Kidney (tissue), 14 donors: ENCODE results near the gene CLASP1. TPM values are rescaled to one million over a fixed set of nuclear protein-coding genes. Genes with fewer than 3 reads are reported as not detected.

Source experiments
- DNase-seq, 5 donors: peaks; one replicate each; pipeline ENCODE4 v3.0.0-alpha.2; 2013 to 2020
- FAIRE-seq: peaks from 2 replicates; lab custom pipeline; 2012; peaks lifted over from hg19 to GRCh38; lab: Jason Lieb, UNC
- H3K27ac ChIP-seq, 2 donors: one replicate each; pipeline ENCODE4 v1.7.0; 2013; ENCODE audit warnings: low read depth in 2 of 2, low read length in 2 of 2, inconsistent platforms in 1 of 2
- H3K27me3 ChIP-seq: one replicate; pipeline ENCODE4 v1.7.1; 2013; ENCODE audit warnings: low read length, inconsistent platforms; ENCODE audit not compliant: control insufficient read depth, insufficient read depth
- H3K36me3 ChIP-seq, 3 donors: one replicate each; pipeline versions ENCODE4 v1.7.0 to v1.7.1; 2013; ENCODE audit warnings: low read length in 3 of 3, control low read depth in 1 of 3, inconsistent platforms in 1 of 3; ENCODE audit not compliant: insufficient read depth in 3 of 3, control insufficient read depth in 2 of 3
- H3K4me1 ChIP-seq, 3 donors: one replicate each; pipeline versions ENCODE4 v1.7.0 to v1.7.1; 2013; ENCODE audit warnings: low read length in 3 of 3, inconsistent platforms in 1 of 3, low read depth in 1 of 3; ENCODE audit not compliant: control insufficient read depth in 2 of 3, insufficient read depth in 2 of 3
- H3K4me3 ChIP-seq, 3 donors: one replicate each; pipeline versions ENCODE4 v1.7.0 to v1.8.1; 2013; ENCODE audit warnings: low read length in 3 of 3, control low read depth in 1 of 3, inconsistent platforms in 1 of 3
- H3K9ac ChIP-seq, 3 donors: one replicate each; pipeline versions ENCODE4 v1.7.0 to v1.7.1; 2013; ENCODE audit warnings: low read length in 3 of 3, control low read depth in 1 of 3, inconsistent platforms in 1 of 3
- H3K9me3 ChIP-seq, 3 donors: one replicate each; pipeline versions ENCODE4 v1.7.0 to v1.7.1; 2013; ENCODE audit warnings: low read length in 3 of 3, control low read depth in 1 of 3, inconsistent platforms in 1 of 3; ENCODE audit not compliant: control insufficient read depth in 2 of 3, insufficient read depth in 1 of 3
- CTCF ChIP-seq: IDR thresholded peaks from 3 replicates; pipeline ENCODE4 v1.5.1; 2012; ENCODE audit warnings: mild to moderate bottlenecking, moderate library complexity, borderline replicate concordance; ENCODE audit not compliant: insufficient read depth; ENCODE audit errors: extremely low read depth
- intact Hi-C: fragments of 100-400 bp; cut with DNase I; formaldehyde crosslinking; loops from one replicate; pipeline ENCODE4 v1.11.1; 2022
- polyA plus RNA-seq: library from polyadenylated mRNA; stranded (reverse); fragments of 350-450 nt; fragmentation: Illumina TruSeq; extraction: RNeasy Lipid Tissue Mini Kit (QIAGEN cat#74804); gene quantifications from one replicate; pipeline ENCODE4 v1.2.3, GENCODE V29; 2014; ENCODE audit warnings: low read depth, low replicate concordance; ENCODE audit not compliant: insufficient read depth
- total RNA-seq: library from RNA; stranded (reverse); fragmentation: NEBNext Ultra II Directional; extraction: Animal tissue kit (Norgen Biotek cat#: 25700); gene quantifications from one replicate; pipeline ENCODE4 v1.2.1, GENCODE V29; 2021
- donor health status: control.
- donor health status: control.
- donor health status: control.
- donor health status: control.
- donor health status: control.
- donor health status: DM: yes; HTN: yes; CAD: no.
- donor health status: Normal renal cell carcinoma (clear cell type).

Gene CLASP1
- total and polyA plus RNA-seq, 2 donors from 2014 or later: 6.8 to 71.5 TPM

DNA sequence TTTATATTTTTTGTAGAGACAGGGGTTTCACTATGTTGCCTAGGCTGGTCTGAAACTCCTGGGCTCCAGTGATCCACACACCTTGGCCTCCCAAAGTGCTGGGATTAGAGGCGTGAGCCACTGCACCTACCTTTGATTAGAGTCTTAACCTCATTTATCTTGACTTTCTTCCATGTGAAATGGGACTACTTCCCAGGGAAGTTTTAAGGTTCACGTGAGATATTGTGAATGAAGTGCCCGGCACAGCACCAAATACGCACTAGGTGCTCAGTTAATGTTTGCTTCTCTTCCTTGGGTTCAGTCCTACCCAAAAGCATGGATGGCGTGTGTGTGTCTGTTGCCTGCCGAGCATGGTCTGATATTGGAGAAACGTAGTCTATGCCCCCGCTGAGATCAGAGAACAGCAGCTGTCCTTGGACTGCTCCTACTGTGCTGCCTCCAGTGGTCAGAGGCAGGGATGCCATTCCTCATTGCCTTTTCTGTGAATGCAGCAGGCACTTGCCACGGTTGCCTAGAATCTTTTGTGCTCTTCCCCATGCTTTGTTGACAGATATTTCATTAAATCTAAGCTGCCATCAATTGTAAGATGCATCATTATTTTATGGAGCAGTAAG, 351.9 kb downstream of the CLASP1 start:
- H3K4me1 ChIP-seq: no peaks in the 10 kb centered on the region
- FAIRE-seq (no peak), DNase-seq (peak in 3 of 5 donors; percentile 30 to 60 (median 56))
- H3K9ac ChIP-seq: no peak overlapping the region
- H3K9me3 ChIP-seq: no peaks in the 10 kb centered on the region
- TF ChIP-seq CTCF: peak; percentile 59
- H3K4me3 ChIP-seq: no peak overlapping the region
- H3K36me3 ChIP-seq: no peaks in the 10 kb centered on the region
- intact Hi-C loops: no loop called here
- H3K27me3 ChIP-seq: no peaks in the 10 kb centered on the region
- H3K27ac ChIP-seq: no peak overlapping the region

GRCh38 chr2:121295911-121296650, 353.2 kb downstream of the CLASP1 start:
- intact Hi-C loops: no loop called here
- Histone ChIP-seq H3K4me3 (no peak overlapping the region), H3K9me3 (no peaks in the 10 kb centered on the region), H3K27me3 (no peaks in the 10 kb centered on the region), H3K36me3 (no peaks in the 10 kb centered on the region), H3K9ac (no peak overlapping the region), H3K27ac (no peak overlapping the region), H3K4me1 (no peaks in the 10 kb centered on the region)
- TF ChIP-seq CTCF: no peak
- DNase-seq: no peak
- FAIRE-seq: no peak

DNA sequence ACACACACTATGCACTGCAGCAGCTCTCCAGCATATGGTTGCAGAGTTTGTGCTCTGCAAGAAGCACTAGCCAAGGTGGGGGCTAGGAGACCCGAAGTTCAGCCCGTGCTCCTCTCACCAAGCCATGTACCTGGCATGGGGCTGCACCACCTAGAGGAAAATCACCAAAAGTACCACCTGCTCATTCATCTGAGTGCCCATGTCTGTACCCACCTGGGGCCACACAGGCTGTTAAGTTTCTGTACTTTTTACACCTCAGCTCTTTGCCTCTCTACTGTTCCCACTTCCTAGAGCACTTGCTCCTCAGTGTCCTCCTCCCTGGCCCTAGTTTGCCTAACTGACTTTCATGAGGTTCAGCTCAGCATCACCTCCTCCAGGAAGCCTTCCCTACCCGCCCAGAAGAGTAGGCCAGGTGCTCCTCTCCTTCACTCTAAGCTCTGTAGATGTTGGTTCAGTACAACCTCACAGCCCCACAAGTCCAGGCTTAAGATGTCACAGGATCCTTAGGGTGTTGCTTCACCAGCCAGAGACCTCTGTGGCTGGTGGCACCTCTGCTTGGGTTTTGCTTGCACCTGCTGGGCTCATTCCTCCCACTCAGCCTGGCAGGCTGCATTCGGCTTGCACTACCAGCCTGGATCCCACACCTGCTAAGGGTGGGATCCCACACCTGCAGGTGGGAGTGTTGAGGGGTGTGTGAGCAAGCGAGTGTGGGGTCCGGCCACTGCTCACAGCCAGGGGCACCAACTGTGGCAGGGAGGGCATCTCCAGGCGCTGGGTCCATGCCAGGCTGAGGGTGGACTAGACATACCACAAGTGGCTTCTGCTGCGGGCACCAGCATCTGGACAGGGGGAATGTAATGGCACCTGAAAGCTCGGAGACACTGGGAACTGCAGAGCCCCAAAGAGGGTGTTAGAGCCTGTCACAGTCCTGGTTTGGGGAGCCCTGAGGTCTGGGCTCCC, 354.1 kb downstream of the CLASP1 start:
- no peak for TF ChIP-seq CTCF
- H3K36me3 ChIP-seq: no peaks in the 10 kb centered on the region
- no peak overlapping the region for H3K27ac ChIP-seq
- H3K4me1 ChIP-seq: no peaks in the 10 kb centered on the region
- FAIRE-seq: no peak
- intact Hi-C loops: no loop called here
- no peak for DNase-seq
- no peaks in the 10 kb centered on the region for H3K27me3 ChIP-seq
- no peak overlapping the region for H3K4me3 ChIP-seq
- H3K9me3 ChIP-seq: no peaks in the 10 kb centered on the region
- no peak overlapping the region for H3K9ac ChIP-seq
